ENCODE measurements around the gene SDR39U1.
A peak's percentile ranks its signal among the peaks of the same experiment; 100 is the strongest.
"Not testable (repeated sequence)": the region's sequence is repeated elsewhere in the genome, so short reads cannot be mapped to it uniquely, and the experiment has no call there.

The SDR39U1 gene

GRCh38 chr14:24463017-24463883, 20.7 kb upstream of the SDR39U1 start:
- H3K9me3 Mint-ChIP-seq, result no peaks in the 10 kb centered on the region
- no peaks in the 10 kb centered on the region for H3K36me3 Mint-ChIP-seq (ENCODE audit: low read depth)
- H3K4me3 Mint-ChIP-seq, result no peak overlapping the region
- H3K4me1 Mint-ChIP-seq (ENCODE audit: low read depth), result peaks cover 25% of the 10 kb centered on the region
- H3K27me3 Mint-ChIP-seq, result no peaks in the 10 kb centered on the region
- H3K27ac Mint-ChIP-seq, result no peak overlapping the region
- no peak for DNase-seq

- H3K27me3 Mint-ChIP-seq, result no peaks in the 10 kb centered on the region
- H3K9me3 Mint-ChIP-seq, result peaks cover 6% of the 10 kb centered on the region
- no peak for DNase-seq
- H3K4me1 Mint-ChIP-seq (ENCODE audit: low read depth), result peaks cover 28% of the 10 kb centered on the region
- peaks cover 5% of the 10 kb centered on the region for H3K36me3 Mint-ChIP-seq (ENCODE audit: low read depth)
- no peak overlapping the region for H3K27ac Mint-ChIP-seq
- H3K4me3 Mint-ChIP-seq, result no peak overlapping the region
Observed at GRCh38 chr14:24461336-24461735, 18.8 kb upstream of the SDR39U1 start.

GRCh38 chr14:24459331-24459730, 16.8 kb upstream of the SDR39U1 start:
- Mint-ChIP-seq H3K27ac (no peak overlapping the region), H3K36me3 (ENCODE audit: low read depth) (peaks cover 10% of the 10 kb centered on the region), H3K9me3 (peaks cover 7% of the 10 kb centered on the region), H3K4me1 (ENCODE audit: low read depth) (peaks cover 12% of the 10 kb centered on the region), H3K27me3 (no peaks in the 10 kb centered on the region), H3K4me3 (no peak overlapping the region)
- no peak for DNase-seq

GRCh38 chr14:24458736-24459135, 16.2 kb upstream of the SDR39U1 start:
- Mint-ChIP-seq H3K4me1 (ENCODE audit: low read depth) (peaks cover 7% of the 10 kb centered on the region), H3K4me3 (no peak overlapping the region), H3K9me3 (peaks cover 10% of the 10 kb centered on the region), H3K27ac (no peak overlapping the region), H3K27me3 (no peaks in the 10 kb centered on the region), H3K36me3 (ENCODE audit: low read depth) (peaks cover 15% of the 10 kb centered on the region)
- no peak for DNase-seq

- H3K9me3 Mint-ChIP-seq, result peaks cover 11% of the 10 kb centered on the region
- no peak for DNase-seq
- H3K4me1 Mint-ChIP-seq (ENCODE audit: low read depth), result peaks cover 4% of the 10 kb centered on the region
- H3K27me3 Mint-ChIP-seq, result no peaks in the 10 kb centered on the region
- no peak overlapping the region for H3K4me3 Mint-ChIP-seq
- no peak overlapping the region for H3K27ac Mint-ChIP-seq
- H3K36me3 Mint-ChIP-seq (ENCODE audit: low read depth), result peaks cover 17% of the 10 kb centered on the region
Observed at GRCh38 chr14:24456980-24457379, 14.4 kb upstream of the SDR39U1 start.

GRCh38 chr14:24450828-24451227, 8.3 kb upstream of the SDR39U1 start:
- DNase-seq; H3K4me1 Mint-ChIP-seq (ENCODE audit: low read depth); H3K9me3 Mint-ChIP-seq; H3K27ac Mint-ChIP-seq; H3K4me3 Mint-ChIP-seq; H3K27me3 Mint-ChIP-seq: not testable (repeated sequence)
- H3K36me3 Mint-ChIP-seq (ENCODE audit: low read depth), result peaks cover 14% of the 10 kb centered on the region

- Mint-ChIP-seq H3K27me3 (no peaks in the 10 kb centered on the region), H3K4me1 (ENCODE audit: low read depth) (peaks cover 40% of the 10 kb centered on the region), H3K36me3 (ENCODE audit: low read depth) (peaks cover 59% of the 10 kb centered on the region), H3K4me3 (peak overlapping the region; percentile 96), H3K9me3 (peaks cover 2% of the 10 kb centered on the region), H3K27ac (peak overlapping the region; percentile 99)
- no peak for DNase-seq
Observed at GRCh38 chr14:24443053-24443665, 583 bp upstream of the SDR39U1 start.

GRCh38 chr14:24441904-24442239, 704 bp downstream of the SDR39U1 start:
- peaks cover 53% of the 10 kb centered on the region for H3K4me1 Mint-ChIP-seq (ENCODE audit: low read depth)
- no peak for DNase-seq
- H3K36me3 Mint-ChIP-seq (ENCODE audit: low read depth), result peaks cover 69% of the 10 kb centered on the region
- H3K27me3 Mint-ChIP-seq, result no peaks in the 10 kb centered on the region
- H3K9me3 Mint-ChIP-seq, result peaks cover 2% of the 10 kb centered on the region
- H3K27ac Mint-ChIP-seq, result peak overlapping the region; percentile 99
- peak overlapping the region; percentile 96 for H3K4me3 Mint-ChIP-seq

- Mint-ChIP-seq H3K4me3 (peak overlapping the region; percentile 96), H3K9me3 (peaks cover 2% of the 10 kb centered on the region), H3K27me3 (no peaks in the 10 kb centered on the region), H3K27ac (peak overlapping the region; percentile 99), H3K4me1 (ENCODE audit: low read depth) (peaks cover 57% of the 10 kb centered on the region), H3K36me3 (ENCODE audit: low read depth) (peaks cover 73% of the 10 kb centered on the region)
- DNase-seq, result no peak
Observed at GRCh38 chr14:24441485-24441884, 1.1 kb downstream of the SDR39U1 start.

- H3K4me1 Mint-ChIP-seq (ENCODE audit: low read depth), result peaks cover 59% of the 10 kb centered on the region
- H3K36me3 Mint-ChIP-seq (ENCODE audit: low read depth), result peaks cover 80% of the 10 kb centered on the region
- no peaks in the 10 kb centered on the region for H3K27me3 Mint-ChIP-seq
- peak overlapping the region; percentile 96 for H3K4me3 Mint-ChIP-seq
- peak overlapping the region; percentile 99 for H3K27ac Mint-ChIP-seq
- DNase-seq, result no peak
- H3K9me3 Mint-ChIP-seq, result peaks cover 2% of the 10 kb centered on the region
Observed at GRCh38 chr14:24440606-24441399, 1.8 kb downstream of the SDR39U1 start.

- peak overlapping the region; percentile 96 for H3K4me3 Mint-ChIP-seq
- H3K36me3 Mint-ChIP-seq (ENCODE audit: low read depth), result peaks cover 86% of the 10 kb centered on the region
- H3K9me3 Mint-ChIP-seq, result peaks cover 2% of the 10 kb centered on the region
Observed at GRCh38 chr14:24439830-24440605, 2.6 kb downstream of the SDR39U1 start.

GRCh38 chr14:24439257-24439656, 3.3 kb downstream of the SDR39U1 start:
- DNase-seq, result no peak
- peak overlapping the region; percentile 8 for H3K4me3 Mint-ChIP-seq

More at GRCh38 chr14:24439830-24440605, 2.6 kb downstream of the SDR39U1 start:
- no peak for DNase-seq
- no peaks in the 10 kb centered on the region for H3K27me3 Mint-ChIP-seq
- peaks cover 59% of the 10 kb centered on the region for H3K4me1 Mint-ChIP-seq (ENCODE audit: low read depth)
- H3K27ac Mint-ChIP-seq, result peak overlapping the region; percentile 99

GRCh38 chr14:24438223-24439097, 4.1 kb downstream of the SDR39U1 start:
- Mint-ChIP-seq H3K4me1 (ENCODE audit: low read depth) (peaks cover 56% of the 10 kb centered on the region), H3K4me3 (no peak overlapping the region), H3K9me3 (no peaks in the 10 kb centered on the region), H3K27ac (peak overlapping the region; percentile 99), H3K27me3 (no peaks in the 10 kb centered on the region), H3K36me3 (ENCODE audit: low read depth) (peaks cover 98% of the 10 kb centered on the region)
- no peak for DNase-seq

More at GRCh38 chr14:24439257-24439656, 3.3 kb downstream of the SDR39U1 start:
- H3K27ac Mint-ChIP-seq, result peak overlapping the region; percentile 99
- H3K36me3 Mint-ChIP-seq (ENCODE audit: low read depth), result peaks cover 91% of the 10 kb centered on the region
- peaks cover 59% of the 10 kb centered on the region for H3K4me1 Mint-ChIP-seq (ENCODE audit: low read depth)
- peaks cover 2% of the 10 kb centered on the region for H3K9me3 Mint-ChIP-seq
- H3K27me3 Mint-ChIP-seq, result no peaks in the 10 kb centered on the region

Data from activated T-cell treated with anti-CD3 and anti-CD28 coated beads, Interleukin-2, amount 50 U/mL, for 24 hours (primary cell).